Renal cortical epithelial cell (primary cell): ENCODE measurements around the gene SEC16B. TPM values are rescaled to one million over a fixed set of nuclear protein-coding genes. Genes with fewer than 3 reads are reported as not detected.

Experiments used
- DNase-seq: peaks from one replicate; pipeline ENCODE4 v3.0.0-alpha.2; 2011; ENCODE audit warnings: low read depth
- total RNA-seq: library from RNA; depleted of rRNA; stranded (reverse); fragments of >200 nt; gene quantifications from 2 replicates; pipeline ENCODE4 v1.2.3, GENCODE V29; 2014

Gene SEC16B, protein sequence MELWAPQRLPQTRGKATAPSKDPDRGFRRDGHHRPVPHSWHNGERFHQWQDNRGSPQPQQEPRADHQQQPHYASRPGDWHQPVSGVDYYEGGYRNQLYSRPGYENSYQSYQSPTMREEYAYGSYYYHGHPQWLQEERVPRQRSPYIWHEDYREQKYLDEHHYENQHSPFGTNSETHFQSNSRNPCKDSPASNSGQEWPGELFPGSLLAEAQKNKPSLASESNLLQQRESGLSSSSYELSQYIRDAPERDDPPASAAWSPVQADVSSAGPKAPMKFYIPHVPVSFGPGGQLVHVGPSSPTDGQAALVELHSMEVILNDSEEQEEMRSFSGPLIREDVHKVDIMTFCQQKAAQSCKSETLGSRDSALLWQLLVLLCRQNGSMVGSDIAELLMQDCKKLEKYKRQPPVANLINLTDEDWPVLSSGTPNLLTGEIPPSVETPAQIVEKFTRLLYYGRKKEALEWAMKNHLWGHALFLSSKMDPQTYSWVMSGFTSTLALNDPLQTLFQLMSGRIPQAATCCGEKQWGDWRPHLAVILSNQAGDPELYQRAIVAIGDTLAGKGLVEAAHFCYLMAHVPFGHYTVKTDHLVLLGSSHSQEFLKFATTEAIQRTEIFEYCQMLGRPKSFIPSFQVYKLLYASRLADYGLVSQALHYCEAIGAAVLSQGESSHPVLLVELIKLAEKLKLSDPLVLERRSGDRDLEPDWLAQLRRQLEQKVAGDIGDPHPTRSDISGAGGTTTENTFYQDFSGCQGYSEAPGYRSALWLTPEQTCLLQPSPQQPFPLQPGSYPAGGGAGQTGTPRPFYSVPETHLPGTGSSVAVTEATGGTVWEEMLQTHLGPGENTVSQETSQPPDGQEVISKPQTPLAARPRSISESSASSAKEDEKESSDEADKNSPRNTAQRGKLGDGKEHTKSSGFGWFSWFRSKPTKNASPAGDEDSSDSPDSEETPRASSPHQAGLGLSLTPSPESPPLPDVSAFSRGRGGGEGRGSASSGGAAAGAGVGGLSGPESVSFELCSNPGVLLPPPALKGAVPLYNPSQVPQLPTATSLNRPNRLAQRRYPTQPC
- total RNA-seq = 0.35 and 1.2 TPM in 2 replicates

DNA sequence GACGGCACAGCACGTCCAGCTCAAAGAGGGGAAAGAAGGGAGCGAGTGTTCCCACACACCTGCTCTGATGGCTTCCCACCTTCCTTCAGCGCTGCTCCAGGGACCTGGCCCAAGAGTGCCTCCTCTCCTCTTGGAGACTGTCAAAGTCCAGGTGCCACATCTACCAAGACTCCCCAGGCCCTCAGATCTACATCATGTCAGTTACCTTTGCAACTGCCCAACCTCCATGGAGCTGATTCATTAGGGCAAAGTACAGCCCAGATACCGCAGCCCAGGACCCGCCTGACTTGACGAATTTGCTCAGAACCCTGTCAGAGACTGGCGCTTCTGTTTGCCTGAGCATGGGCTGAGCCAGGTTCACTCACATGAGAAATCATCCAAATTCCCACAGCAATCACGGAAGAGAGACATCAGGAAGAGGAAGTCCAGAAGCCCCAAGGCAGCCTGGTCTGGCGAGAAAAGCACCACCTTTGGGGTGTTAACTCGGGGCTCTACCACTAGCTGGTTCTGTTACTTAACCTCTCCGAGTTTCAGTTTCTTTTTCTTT lies at the start of gene SEC16B:
Gene SEC16B (minus strand): TSS at position 234 of the 547 bp plus-strand sequence. CDS start 2,077 bp downstream, outside the sequence.
- DNase-seq = peak; percentile 83

DNA sequence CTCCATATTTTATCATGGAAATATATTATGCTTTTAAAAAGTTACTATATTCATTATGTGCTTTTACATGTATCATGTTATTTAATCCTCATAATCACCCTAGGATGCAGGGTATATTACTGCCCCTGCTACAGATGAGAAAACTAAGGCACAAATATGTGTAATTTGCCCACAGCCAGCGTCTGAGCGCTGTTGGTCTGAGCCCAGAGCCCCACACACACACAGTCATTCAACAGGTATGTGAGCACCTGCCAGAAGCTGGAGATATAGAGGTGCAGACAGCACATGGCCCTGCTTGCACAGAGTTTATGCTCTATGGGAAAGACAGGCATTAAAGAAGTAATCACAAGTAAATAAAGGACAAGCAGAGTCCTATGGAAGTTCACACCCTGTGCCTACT lies 49.8 kb upstream of the SEC16B start:
- no peak for DNase-seq

DNA sequence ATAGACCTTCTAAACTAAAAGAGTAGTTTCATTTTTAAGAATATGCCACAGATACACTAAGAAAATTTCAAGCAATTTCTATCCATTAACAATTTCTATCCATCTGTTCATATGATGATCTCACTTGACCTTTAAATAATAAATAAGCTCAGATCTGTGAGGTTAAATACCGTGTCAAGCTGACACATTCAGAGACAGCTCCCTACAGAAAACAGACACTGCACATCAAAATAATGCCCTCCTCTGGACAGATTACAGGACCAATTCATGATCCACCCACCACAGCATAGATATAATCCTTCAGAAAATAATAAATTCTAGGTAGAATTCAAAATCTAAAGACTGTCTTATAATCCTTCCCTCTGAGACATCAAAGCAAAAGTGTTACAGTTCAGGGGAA lies 49.4 kb upstream of the SEC16B start:
- DNase-seq = no peak

DNA sequence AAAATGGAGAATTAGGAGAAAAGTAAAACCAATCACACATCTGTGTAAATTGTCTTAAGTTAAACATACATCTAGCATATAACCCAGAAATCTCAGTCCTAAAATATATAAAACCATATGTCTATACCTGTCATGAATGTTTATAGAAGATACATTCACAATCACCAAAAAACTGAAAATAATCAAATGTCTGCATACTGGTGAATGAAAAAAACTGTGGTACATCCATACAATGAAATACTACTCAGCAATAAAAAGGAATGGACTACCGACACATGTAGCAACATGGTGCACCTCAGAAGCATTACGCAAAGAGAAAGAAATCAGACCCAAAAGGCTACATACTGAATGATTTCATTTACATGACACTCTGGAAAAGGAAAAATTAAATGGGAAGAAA lies 47.7 kb upstream of the SEC16B start:
- DNase-seq = no peak

DNA sequence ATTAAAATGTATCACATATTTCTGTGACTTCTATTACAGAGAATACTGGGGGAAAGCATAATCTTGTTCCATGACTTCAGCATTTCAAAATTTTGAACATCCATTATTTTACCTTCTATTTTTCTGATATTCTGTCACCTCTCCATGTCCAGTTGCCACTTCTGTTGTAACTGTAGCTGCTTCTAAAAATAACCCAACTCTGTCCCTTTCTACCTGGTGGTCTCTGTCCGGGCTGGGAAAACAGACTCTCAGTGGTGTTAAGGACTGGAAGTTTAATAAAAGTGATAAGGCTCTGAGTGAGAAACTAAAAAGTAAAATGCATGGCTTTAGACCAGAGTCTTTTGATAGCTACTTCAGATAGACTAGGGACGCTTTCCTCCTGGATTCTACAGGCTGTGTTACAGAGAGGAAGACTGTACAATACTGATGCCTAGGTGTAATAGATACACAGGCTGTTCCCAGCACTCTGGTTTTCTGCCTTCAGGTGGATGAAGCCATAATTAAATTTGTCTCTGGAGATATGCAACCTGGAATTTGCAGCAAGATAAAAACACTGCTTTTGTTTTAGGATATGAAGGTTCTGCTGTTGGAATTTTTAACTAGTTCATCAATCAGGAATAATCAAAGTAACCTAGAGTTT lies 42.1 kb upstream of the SEC16B start:
- no peak for DNase-seq

DNA sequence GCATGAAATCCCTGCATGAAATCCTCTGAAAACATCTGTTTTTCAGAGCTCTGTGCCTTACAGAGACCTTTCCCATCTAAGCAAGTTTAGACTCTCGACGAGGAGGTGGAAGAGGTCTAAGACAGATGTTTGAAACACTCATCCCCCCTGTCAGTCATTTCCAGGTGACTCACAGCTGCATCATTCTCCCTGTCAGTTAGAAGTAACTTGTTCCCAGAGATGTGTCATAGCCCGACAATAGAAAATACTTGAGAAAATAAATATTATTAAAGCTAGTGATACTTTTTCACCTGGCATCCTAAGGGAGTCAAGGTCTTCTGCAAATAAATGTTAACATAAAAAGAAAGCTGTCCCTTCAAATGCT lies 41.6 kb upstream of the SEC16B start:
- peak; percentile 86 for DNase-seq

DNA sequence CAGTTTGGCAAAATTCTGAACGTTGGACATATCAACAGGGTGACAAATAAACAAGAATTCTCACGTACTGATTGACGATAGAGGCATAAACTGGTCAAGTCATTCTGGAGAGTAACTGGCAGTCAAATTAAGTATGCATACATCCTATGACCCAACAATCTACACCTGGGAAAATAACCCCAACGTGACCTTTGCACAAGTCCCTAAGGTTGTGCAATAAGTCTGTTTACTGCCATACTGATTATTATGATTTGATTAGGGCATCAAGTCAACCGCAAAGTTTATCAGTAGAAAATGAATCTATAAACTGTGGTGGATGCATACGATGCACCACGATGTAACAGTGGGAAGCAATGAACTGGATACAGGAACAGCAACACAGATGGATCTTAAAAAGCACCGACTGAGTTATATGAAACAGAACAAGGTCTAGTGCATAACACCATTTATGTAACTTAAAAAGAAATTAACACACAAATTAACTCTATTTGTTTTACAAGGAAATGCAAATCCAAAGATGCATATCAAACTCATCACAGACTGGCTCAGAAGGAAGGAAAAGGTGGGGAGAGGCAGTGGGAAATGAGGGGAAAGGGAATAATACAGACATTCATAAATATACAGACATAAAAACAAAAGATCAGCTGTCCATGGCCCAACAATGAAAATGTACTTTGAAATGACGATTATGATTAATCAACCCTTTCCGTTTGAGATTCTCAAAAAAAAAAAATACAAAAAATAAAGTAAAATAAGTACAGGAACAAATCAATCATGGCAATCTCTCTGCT lies 41.0 kb upstream of the SEC16B start:
- no peak for DNase-seq

DNA sequence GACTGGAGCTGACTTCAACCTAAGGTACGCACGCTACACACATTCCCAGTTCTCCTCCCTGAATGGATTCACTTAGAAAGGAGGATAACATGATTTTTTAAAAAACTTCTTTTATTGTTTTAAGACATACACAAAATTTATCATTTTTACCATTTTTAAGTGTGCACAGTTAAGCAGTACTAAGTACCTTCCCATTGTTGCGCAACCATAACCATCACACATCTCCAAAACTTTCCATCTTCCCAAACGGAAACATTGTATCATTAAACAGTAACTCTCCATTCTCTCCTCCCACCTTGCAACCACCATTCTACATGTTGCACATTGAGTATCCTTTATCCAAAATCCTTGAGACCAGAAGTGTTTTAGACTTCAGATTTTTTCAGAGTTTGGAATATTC lies 36.2 kb upstream of the SEC16B start:
- no peak for DNase-seq

DNA sequence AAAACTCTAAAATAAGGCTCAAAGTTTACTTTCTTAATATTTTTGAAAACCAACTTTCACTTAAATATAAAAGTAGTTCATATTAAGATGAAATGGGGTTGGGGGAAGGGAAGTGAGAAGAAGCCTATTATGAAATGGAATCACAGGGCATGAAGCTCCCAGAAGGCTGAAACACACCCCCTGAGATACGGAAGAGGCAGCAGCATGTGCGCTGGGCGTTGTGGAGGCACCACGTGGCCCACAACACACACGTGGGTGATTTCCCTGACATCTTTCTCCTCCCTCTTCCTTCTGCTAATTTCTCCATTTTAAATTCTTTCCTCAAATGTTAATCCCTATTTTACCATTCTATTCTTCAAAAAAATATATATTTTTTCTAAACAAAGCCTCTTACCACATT lies 35.6 kb upstream of the SEC16B start:
- DNase-seq = no peak

DNA sequence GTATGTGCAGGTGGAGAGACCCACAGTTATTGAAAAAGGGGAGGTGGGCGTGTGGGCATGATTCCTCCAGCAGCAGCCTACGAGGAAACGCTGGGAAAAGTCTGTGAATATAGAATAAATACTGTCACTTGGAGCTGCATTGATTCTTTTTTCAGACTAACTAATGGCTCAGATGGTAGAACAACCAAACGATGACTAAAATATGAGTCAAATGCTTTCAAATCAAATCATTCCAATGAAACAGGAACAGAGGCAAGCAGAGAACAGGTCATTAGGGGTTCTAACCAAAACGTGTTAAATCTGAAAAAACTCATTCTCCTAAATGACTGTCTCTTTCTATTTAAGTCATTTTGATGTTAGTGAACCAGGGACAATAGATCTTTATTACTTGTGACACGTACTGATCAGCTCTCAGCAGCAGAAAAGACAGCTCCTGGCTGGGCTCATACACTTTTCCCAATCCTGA lies 35.1 kb upstream of the SEC16B start:
- DNase-seq = peak; percentile 70

DNA sequence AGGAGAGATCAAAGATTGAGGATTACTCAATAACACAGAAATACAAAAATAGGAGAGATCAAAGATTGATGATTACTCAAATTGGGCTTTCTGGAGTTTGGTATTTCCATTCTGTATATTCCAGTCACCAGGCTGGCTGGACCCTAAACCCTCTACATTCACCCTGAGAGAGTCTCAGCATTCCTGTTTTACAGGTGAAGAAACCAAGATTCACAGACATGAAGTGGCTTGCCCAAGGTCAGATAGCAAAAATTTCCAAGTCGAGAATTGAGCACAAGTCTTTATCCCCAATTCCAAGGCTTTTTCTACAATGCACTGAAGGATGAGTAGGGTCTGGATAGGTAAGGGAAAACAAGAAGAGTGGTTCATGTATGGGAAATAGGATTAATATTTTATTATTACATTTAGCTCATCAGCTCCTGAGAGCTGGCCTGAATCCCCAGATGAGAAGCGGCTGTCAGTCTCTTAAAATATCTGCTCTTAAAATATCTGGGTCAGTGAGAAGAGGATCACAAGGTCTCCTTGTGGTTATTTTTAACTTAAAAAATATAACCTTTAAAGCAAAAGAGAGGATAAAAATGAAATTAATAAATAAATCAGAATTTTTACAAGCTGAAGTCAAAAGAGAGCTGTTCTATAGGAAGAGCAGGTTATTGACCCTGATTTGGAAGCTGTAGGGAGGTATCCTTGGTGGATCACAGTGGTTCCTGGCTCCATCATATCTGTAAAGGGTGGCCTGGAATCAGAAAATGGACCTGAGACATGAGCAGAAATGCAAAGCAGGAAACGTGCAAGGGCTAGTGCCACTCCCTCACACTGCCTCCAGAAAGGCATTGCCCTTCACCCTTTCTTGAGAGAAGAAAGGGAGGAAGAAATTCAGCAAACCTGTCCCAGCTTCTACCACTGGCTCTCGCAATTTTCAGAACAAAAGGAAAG lies 29.1 kb upstream of the SEC16B start:
- no peak for DNase-seq

DNA sequence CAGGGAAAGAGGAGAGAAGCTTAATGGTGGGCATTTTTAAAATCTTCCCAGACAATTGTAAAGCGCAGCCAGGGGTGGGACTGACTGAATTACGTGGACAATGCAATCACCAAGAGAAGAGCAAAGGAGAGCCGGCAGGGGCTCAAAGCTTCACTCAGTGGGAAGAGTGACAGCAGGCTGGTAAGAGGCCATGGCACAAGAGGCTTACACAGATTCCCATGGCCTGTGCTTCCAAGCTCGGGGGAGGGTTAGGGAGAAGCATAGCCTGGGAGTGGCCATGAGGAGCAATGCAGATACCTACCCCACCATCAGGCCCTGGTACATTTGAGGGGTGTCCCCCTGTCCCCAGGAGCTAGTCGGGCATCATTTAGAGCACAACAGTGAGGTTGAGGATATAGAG lies 27.1 kb upstream of the SEC16B start:
- no peak for DNase-seq

DNA sequence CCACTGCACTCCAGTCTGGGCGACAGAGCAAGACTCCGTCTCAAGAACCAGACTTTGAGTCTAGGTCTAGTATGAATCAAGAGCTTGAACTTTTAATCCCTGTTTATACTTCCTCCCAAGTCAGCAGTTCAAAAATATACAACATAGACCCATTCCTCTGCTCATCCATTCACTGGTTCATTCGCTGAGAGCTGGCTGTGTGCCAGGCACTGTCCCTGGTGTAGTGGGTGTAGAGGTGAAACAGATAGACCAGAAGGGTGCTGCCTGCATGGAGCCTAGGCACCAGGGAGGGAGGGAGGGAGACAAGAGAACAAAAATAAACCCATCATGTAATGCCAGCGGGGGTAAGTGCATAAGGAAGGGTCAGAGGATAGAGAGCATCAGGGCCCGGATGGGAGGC lies 25.5 kb upstream of the SEC16B start:
- DNase-seq = no peak

DNA sequence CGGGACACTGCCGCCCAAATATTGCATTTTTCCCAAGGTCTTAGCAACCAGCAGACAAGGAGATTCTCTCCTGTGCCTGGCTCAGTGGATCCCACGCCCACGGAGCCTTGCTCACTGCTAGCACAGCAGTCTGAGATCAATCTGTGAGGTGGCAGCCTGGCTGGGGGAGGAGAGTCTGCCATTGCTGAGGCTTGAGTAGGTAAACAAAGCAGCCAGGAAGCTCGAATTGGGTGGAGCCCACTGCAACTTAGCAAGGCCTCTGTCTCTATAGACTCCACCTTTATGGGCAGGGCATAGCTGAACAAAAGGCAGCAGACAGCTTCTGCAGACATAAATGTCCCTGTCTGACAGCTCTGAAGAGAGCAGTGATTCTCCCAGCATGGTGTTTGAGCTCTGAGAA lies 16.4 kb upstream of the SEC16B start:
- DNase-seq = peak; percentile 38

DNA sequence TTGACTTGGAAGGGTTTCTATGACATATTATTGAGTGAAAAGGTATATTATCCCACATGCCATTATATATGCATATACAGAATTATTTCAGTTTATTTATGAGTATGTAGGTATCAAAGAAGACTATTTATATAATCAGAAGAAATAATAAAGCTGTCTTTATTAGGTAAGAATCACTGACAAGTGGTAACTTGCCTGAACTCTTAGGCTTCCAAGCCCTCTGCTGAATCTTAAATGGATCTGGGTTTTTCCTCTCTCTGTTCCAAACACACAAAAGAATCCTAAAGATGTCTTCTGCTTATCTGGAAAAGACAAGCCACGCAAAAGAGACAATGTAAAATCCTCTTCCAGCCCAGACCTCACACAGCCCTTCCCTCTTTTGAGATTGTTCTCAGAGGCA lies 14.9 kb upstream of the SEC16B start:
- DNase-seq = no peak

DNA sequence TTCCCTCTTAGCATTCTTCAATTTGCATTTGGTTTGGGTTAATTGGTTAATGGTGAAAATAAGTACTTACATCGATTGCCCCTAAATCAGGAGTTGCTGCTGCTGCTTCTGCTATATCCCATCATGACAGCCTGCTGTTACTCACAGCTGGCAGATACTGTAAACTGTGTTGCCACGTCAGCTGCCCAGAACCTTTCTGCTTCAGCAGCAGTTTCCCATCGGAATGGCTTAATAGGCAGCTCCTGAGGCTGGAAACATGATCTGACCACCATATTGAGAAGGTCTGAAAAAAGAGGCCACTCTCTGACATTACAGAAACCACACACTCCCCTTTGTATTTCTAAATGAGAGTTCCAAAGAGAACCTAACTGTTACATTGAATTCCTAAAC lies 14.3 kb upstream of the SEC16B start:
- DNase-seq = peak; percentile 76

DNA sequence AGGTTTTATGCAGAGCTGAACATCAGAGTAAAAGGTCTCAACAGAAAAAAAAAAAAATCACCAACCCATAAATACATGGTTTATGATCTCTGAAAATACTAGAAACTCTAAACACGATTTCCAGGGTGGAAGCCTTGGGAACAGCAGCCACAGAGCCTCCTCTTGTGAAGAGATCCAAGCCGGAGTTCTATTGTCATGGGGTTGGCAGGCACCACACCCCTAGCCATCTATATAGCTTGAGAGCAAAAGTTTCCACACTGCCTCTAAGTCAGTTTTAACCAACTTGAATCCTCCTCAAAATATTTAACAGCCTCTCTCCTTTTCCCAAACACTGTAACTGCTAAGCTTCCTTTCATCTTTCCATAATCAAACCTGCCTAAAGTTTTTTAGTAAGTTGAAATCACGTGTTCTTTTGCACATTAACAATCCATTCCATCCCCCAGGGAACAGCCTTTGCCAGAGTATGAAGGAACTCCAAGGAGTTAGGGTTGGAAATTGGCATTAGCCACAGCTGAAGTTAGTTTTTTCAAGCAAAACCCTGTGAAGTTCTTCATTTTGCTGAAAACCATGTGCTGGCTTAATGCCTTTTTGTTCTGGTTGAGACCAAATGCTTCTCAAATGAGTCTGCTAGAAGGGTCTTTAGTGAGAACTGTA lies 13.8 kb upstream of the SEC16B start:
- DNase-seq = no peak

DNA sequence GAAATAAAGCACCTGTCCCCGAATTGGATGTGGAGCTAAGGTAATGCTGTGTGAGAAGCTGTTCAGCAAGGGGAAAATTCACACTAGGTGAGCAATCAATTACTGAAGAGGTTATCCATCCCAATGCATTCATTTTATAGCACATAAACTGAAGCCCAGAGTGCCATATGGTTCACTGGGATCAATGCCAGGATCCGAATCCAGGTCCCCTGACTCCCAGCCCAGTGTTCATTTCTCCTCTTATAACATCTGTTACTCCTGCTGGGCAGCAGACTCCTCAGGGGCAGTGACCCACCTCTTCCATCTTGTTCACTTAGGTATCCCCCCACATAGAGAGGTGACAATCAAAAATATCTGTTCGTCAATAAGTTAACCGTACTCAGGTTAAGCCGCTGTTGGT lies 13.2 kb upstream of the SEC16B start:
- no peak for DNase-seq

DNA sequence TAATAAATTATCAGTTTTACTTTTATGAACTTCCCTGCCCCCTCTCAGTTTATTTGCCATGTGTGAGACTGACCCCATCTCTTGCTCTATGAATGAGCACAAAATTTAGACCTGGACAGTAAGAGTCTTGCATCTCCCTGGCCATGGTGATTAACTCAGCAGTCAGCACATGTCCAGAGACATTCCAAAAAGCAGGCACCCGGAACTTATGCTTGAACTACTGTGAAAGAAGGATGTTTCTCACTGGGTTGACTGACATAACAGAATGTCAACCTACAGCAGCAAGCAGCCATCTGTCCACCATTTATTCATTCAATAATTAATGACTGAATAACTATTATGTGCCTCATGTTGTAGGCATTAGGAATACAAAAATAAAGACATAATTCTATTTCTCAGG lies 11.3 kb upstream of the SEC16B start:
- peak; percentile 75 for DNase-seq
